HCT116 (cell line): Measurements from ENCODE around the gene CYTL1.

ENCODE experiments used
- EZH2phosphoT487 ChIP-seq: fragments of 200-600 bp; IDR thresholded peaks from 2 replicates; pipeline ENCODE4 v1.6.1; 2018; ENCODE audit warnings: antibody characterized with exemption, borderline replicate concordance
- JUND ChIP-seq: IDR thresholded peaks from 2 replicates; pipeline ENCODE4 v1.6.1; 2012
- POLR2A ChIP-seq: IDR thresholded peaks from 2 replicates; pipeline ENCODE4 v1.7.0; 2011; ENCODE audit warnings: borderline replicate concordance; ENCODE audit not compliant: insufficient read depth, insufficient read length; ENCODE audit errors: extremely low read depth
- RAD21 ChIP-seq: IDR thresholded peaks from 2 replicates; pipeline ENCODE4 v1.6.1; 2012; ENCODE audit warnings: low read depth, mild to moderate bottlenecking
- SRF ChIP-seq: IDR thresholded peaks from 2 replicates; pipeline ENCODE4 v1.6.1; 2012; ENCODE audit warnings: low read depth
- TF ChIP-seq, protein P1 (sequence below), 3 experiments: fragments of 200-600 bp in 1 of 3; sonication (generic) in 1 of 3; IDR thresholded peaks in 2 of 3; conservative IDR thresholded peaks in 1 of 3; 2 replicates each; pipeline ENCODE4 v1.5.1; 2012 to 2017; ENCODE audit warnings: low read depth in 2 of 3, low read length in 2 of 3, antibody characterized with exemption in 1 of 3, borderline replicate concordance in 1 of 3, control low read depth in 1 of 3, mild to moderate bottlenecking in 1 of 3, mixed read lengths in 1 of 3, mixed run types in 1 of 3, moderate library complexity in 1 of 3; ENCODE audit not compliant: insufficient read depth in 1 of 3
- TF ChIP-seq, protein P2 (sequence below): IDR thresholded peaks from 2 replicates; pipeline ENCODE4 v1.6.1; 2012

GRCh38 chr4:5019274-5019673 is at the start of gene CYTL1:
- TF ChIP-seq, protein P1, sequence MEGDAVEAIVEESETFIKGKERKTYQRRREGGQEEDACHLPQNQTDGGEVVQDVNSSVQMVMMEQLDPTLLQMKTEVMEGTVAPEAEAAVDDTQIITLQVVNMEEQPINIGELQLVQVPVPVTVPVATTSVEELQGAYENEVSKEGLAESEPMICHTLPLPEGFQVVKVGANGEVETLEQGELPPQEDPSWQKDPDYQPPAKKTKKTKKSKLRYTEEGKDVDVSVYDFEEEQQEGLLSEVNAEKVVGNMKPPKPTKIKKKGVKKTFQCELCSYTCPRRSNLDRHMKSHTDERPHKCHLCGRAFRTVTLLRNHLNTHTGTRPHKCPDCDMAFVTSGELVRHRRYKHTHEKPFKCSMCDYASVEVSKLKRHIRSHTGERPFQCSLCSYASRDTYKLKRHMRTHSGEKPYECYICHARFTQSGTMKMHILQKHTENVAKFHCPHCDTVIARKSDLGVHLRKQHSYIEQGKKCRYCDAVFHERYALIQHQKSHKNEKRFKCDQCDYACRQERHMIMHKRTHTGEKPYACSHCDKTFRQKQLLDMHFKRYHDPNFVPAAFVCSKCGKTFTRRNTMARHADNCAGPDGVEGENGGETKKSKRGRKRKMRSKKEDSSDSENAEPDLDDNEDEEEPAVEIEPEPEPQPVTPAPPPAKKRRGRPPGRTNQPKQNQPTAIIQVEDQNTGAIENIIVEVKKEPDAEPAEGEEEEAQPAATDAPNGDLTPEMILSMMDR (IDR thresholded peaks at IDR 0.05 in 2 of 3, conservative IDR thresholded peaks at IDR 0.05 in 1 of 3; ENCODE audit: borderline replicate concordance in 1 of 3, insufficient read depth in 1 of 3, low read depth in 2 of 3, low read length in 2 of 3) = no peak
- TF ChIP-seq EZH2phosphoT487 (no peak), RAD21 (no peak), JUND (no peak), SRF (no peak), POLR2A (no peak)
- TF ChIP-seq, protein P2, sequence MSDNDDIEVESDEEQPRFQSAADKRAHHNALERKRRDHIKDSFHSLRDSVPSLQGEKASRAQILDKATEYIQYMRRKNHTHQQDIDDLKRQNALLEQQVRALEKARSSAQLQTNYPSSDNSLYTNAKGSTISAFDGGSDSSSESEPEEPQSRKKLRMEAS = no peak
